Measurements from ENCODE around the gene SETD5. TPM values are rescaled to one million over a fixed set of nuclear protein-coding genes. Genes with fewer than 3 reads are reported as not detected.

The SETD5 gene
- total RNA-seq, 2 donors from 2014 or later: 36.9 to 49.4 TPM

GRCh38 chr3:9514956-9515355, 117.5 kb downstream of the SETD5 start:
- DNase-seq (ENCODE audit: low spot score): no peak
- no peak for TF ChIP-seq CTCF (IDR thresholded peaks at IDR 0.05)
- H3K4me3 ChIP-seq: no peak overlapping the region
- no peaks in the 10 kb centered on the region for H3K4me1 ChIP-seq
- no peak overlapping the region for H3K27ac ChIP-seq
- H3K9me3 ChIP-seq: peaks cover 0 to 7% of the 10 kb centered on the region in 2 donors
- H3K36me3 ChIP-seq: no peaks in the 10 kb centered on the region
- no peaks in the 10 kb centered on the region for H3K27me3 ChIP-seq

- TF ChIP-seq CTCF (IDR thresholded peaks at IDR 0.05): no peak
- Histone ChIP-seq H3K36me3 (no peaks in the 10 kb centered on the region), H3K4me3 (no peak overlapping the region), H3K4me1 (no peaks in the 10 kb centered on the region), H3K9me3 (peaks cover 0 to 9% of the 10 kb centered on the region in 2 donors), H3K27me3 (no peaks in the 10 kb centered on the region), H3K27ac (no peak overlapping the region)
- no peak for DNase-seq (ENCODE audit: low spot score)
These were observed 127.7 kb downstream of the SETD5 start for GRCh38 chr3:9525078-9525477.

Other genes with a start within 250 kb of the SETD5 start
- 1 to 10 TPM; 4.0 to 5.0 TPM for gene SRGAP3, start 148.0 kb upstream of the SETD5 start, total RNA-seq
- 10 to 100 TPM; 28.4 to 30.5 TPM for gene THUMPD3, start 34.6 kb upstream of the SETD5 start, total RNA-seq
- not detected for gene LHFPL4, start 156.2 kb downstream of the SETD5 start, total RNA-seq

Measured in right atrium auricular region (tissue), 2 donors.